Loucy (cell line): Measurements from ENCODE around the gene TAF4.

ENCODE experiments used
- CTCF ChIP-seq: fragments of 200-600 bp; sonication (generic); conservative IDR thresholded peaks from 2 replicates; pipeline ENCODE4 v1.5.1; 2014; ENCODE audit warnings: mild to moderate bottlenecking, antibody characterized with exemption, low read length
- EZH2phosphoT487 ChIP-seq: fragments of 200-600 bp; IDR thresholded peaks from 2 replicates; pipeline ENCODE4 v1.6.1; 2018; ENCODE audit warnings: antibody characterized with exemption, mild to moderate bottlenecking, moderate library complexity, borderline replicate concordance

GRCh38 chr20:61967300-61967699, 98.4 kb downstream of the TAF4 start:
- no peak for TF ChIP-seq EZH2phosphoT487
- no peak for TF ChIP-seq CTCF
